ENCODE results near the gene C1orf159.

DNA sequence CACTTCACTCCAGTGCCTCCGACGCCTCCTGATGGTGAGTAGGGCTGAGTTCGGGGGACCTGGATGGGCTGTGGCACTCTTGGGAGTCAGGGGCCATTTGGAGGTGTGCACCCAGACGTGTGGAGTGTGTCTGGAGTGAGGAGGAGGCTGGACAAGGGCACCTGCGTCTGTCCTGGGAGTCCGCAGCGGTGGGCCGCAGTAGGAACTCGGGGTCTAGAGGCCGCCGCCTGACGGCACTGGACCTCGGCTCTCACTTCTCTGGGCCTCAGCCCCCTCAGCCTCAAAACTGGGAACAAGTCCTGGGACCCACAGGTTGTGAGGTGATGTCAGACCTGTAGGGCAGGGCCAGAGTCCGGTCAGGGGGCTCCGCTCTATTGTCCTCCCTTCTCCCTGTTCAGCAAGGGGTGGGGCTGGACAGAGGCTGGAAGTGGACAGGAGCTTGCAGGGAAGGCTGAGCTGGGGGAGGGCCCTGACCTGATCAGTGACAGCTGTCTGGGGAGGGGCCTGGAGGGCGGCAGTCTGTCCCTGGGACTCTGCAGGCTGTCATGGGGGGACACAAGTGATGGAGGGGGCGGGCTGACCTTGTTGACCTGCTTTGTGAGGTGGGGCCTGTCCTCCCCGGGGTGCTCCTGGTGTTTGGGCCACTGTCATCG lies 80.5 kb downstream of the C1orf159 start:
- TF ChIP-seq, protein P1, sequence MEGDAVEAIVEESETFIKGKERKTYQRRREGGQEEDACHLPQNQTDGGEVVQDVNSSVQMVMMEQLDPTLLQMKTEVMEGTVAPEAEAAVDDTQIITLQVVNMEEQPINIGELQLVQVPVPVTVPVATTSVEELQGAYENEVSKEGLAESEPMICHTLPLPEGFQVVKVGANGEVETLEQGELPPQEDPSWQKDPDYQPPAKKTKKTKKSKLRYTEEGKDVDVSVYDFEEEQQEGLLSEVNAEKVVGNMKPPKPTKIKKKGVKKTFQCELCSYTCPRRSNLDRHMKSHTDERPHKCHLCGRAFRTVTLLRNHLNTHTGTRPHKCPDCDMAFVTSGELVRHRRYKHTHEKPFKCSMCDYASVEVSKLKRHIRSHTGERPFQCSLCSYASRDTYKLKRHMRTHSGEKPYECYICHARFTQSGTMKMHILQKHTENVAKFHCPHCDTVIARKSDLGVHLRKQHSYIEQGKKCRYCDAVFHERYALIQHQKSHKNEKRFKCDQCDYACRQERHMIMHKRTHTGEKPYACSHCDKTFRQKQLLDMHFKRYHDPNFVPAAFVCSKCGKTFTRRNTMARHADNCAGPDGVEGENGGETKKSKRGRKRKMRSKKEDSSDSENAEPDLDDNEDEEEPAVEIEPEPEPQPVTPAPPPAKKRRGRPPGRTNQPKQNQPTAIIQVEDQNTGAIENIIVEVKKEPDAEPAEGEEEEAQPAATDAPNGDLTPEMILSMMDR (IDR thresholded peaks at IDR 0.05): no peak
- TF ChIP-seq POLR2A (IDR thresholded peaks at IDR 0.05): no peak
